ENCODE results near the gene XPO6.
A peak's percentile ranks its signal among the peaks of the same experiment; 100 is the strongest.
"Not testable (repeated sequence)": the region's sequence is repeated elsewhere in the genome, so short reads cannot be mapped to it uniquely, and the experiment has no call there.

Gene XPO6

GRCh38 chr16:28149011-28149888 lies 62.5 kb downstream of the XPO6 start:
- no peak for DNase-seq

- DNase-seq: no peak
These were observed 65.2 kb downstream of the XPO6 start for GRCh38 chr16:28146536-28146935.

DNA sequence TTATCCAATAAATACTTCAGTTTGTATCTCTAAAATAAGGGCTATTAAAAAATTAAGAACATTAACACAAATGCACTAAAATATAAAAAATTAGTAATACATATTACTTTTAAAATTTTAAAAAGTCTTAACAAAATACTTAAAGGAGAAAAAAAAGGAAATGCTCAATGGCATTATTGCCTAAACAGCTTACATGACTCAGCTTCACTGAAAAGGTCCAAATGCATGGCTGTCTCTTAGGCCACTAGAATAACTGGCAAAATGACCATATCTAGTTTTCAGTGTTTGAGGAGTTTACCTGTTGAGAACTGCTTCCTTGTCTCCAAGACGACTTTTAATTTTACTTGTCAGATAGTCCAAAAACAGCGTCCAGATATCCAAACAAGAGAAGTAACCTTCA lies 66.0 kb downstream of the XPO6 start:
- no peak for DNase-seq

DNA sequence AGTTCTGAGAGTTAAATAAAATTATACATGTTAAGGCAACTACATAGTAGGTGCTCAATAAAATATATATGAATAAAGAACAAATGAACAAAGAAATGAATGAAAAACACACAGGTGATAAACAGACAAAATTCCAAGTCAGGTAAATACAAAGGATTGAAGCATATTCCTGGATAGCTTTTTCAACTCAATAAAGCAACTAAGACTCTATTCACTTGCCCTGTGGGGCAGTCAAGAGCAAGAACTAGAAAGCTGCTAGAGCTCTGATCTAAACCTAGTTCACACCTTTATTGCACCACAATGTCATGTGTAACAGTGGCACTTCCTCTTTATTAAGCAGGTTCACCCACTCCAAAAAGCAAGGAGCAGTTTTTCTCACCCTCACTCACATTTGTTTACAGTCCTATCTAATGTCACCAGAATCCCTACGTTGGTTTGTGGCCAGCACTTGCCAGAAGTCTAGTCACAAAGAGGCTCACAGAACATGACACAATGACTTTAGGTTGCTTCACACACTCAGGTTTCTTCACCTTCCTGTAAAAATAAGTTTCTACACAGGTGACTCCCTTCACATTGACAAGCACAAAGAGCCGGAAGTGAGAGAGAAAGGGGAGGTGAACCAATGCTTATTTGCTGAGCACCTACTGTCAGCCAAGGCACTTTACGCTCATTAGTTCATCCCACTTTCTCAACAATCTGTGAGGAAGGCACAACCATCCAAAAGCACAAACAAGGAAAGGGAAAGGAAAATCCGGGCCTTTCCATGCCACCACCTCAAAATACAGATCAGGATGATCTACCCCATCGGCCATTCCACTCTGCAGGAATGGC lies 70.8 kb downstream of the XPO6 start:
- DNase-seq: peak; percentile 56

DNA sequence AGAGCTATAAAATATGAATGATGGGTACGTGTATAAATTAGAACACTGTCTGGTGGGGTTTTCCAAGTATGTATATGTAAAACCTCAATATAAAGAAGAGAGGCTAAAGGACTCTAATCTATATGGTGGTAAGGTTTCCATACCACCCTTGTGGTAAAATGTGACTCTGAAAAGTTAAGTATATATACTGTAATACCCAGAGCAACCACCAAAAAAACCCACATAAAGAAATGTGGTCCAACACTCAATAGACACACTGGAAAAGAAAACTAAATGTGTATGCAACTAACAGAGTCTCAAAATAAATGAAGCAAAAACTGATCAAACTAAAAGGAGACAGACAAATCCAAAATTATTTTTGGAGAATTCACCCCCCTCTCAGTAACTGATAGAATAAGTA lies 72.2 kb downstream of the XPO6 start:
- DNase-seq: no peak

DNA sequence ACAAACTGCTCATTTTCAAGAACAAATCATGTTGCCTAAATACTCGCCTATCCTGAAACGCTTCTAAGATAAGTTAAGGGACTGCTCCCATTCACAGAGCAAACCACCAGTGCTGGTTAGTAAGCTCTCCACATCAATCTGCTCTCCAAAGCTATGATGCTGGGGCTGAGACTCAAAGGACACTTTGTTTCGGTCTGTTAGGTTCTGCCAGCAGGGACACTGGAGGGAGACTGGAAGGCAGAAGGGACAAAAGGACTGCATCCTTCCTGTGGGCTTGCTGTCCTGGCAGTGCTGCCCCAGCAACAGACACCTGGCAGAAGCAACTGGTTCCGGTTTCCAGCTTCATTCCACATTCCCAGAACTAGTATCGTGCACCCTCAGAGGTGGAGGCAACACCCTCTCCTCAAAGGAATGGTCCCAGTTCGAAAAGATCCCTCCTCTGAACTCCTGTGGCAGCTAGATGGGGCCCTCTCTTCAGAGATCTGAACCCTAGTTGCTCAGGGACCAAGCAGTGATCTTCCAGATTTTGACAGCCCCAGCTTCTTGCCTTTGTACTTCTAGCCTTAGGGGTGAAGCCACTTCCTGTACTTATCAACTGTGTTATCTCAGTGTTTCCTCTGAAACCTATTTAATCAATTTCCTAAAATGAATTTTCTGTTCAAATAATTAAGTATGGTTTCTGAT lies 74.9 kb downstream of the XPO6 start:
- peak; percentile 21 for DNase-seq

DNA sequence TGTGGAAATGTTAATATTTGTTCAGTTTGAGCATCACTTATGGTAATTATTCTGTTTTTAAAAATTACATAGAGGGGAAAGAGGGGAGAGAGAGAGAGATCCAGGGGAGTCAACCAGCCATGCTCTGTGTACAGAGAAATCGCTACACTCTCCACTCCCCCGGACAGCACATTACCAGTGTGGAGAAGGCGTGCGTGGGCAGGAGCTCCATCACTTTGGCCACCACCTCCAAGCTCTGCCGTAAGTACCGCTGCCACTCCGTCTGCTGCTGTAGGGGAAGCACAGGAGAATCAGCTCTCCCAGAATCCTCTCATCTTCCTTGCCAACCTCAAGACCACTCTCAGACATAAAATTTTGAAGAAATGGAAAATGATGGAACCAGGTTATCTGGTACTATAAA lies 78.1 kb downstream of the XPO6 start:
- no peak for DNase-seq

GRCh38 chr16:28131743-28132393 lies 79.9 kb downstream of the XPO6 start:
- DNase-seq: no peak

- DNase-seq: no peak
These were observed 80.6 kb downstream of the XPO6 start for GRCh38 chr16:28131181-28131580.

DNA sequence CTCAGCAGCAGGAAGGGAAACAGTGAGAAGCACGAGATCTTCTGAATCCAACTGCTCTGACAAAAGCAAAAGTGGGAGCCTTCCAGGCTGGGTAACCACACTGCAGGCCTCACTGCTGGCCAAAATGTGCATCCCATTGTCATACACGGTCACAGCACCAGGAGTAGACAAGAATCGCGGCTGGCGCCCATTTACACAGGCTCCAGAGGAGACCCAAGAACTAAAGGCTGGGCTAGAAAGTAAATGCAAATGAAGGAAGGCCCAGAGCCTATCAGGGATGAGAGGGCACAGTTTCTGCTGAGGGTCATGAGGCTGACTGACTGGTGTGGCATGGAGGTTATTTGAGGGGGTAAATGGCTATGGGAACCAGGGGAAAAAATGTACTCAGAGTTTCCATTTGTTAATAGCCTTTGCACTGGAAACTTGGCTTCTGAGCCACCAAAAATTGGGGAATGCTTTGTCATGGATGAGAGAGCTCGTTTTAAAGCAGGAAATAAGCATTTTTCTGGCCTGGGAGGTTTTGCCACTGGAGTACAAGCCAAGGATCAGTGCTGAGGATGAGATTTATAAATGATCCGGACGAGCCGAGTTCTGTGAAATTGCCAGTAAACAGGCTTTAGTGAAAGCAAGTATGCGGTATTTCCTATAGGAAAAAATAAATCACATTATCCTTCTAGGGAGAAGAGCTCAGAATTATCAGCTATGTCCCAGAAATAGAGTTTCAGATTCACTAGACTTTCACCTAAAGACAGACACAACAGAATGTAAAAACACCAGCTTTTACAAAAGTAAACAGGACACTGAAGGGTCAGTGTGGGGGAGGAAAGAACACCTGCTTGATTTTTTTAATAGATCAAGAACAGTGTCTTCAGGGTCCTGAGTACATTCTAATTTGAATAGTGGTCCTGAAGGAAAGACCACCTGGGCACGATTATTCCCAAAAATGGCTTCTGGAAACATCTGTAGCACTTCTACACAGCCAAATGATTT lies 81.4 kb downstream of the XPO6 start:
- DNase-seq: no peak

DNA sequence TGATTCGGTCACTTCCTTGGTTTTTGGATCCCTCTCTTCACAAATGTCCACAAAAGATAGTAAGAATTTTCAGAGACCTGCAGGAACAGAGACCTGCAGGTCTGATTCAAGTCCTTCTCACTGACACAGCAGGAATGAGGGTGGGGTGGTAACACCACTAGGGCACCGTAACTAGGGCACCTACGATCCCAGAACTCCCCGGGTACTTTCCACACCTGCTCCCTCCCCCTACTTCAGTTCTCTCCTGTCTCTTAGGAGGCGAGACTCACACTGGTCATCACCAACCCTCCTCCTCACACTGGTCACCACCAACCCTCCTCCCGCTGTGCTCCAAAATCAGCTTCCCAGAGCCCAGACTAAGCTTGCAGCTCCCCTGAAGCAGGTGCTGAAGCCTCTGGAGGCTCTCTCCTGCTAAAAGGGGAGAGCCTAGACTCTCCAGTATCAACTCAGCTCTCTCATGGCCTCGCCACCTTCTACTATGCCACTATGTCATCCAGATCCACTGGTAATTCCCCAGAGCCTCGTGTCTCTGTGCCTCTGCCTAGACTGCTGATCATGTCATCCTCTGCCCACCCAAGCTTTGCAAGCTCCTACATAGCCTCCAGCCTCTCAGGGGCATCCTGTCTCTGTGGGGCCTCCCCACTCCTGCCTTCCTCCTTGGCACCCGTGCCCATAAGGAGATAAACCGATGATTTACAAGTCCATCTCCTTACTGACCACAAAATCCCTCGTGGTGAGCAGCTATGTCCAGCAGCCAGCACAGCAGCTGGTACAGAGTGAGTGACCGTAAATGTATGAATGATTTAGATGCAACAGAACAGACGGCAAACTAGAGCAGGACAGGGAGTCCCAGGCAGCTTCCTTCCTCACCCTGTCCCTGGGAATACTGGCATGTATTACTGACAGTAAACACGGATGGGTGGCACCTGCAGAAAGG lies 84.8 kb downstream of the XPO6 start:
- no peak for DNase-seq

DNA sequence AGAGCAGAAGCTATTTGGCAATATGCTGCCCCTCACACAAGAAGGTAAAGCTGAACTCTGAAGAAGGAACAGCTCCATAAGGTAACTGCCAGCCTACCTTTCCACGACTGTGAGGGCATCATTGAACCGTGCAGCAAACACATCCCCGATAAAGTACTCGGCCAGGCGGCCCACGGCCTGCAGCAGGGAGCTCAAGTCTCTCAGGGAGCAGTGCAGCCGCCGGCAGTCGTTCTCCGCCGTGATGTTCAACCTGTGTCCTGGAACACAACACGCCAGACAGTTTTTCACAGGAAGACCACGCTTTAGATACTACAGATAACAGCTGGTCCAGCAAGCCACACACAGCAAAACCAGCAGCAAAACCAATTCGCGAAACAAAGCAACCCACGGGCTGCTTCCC lies 86.2 kb downstream of the XPO6 start:
- DNase-seq: no peak

GRCh38 chr16:28121527-28121926 lies 90.2 kb downstream of the XPO6 start:
- DNase-seq: no peak

- DNase-seq: no peak
These were observed 91.0 kb downstream of the XPO6 start for GRCh38 chr16:28120754-28121153.

DNA sequence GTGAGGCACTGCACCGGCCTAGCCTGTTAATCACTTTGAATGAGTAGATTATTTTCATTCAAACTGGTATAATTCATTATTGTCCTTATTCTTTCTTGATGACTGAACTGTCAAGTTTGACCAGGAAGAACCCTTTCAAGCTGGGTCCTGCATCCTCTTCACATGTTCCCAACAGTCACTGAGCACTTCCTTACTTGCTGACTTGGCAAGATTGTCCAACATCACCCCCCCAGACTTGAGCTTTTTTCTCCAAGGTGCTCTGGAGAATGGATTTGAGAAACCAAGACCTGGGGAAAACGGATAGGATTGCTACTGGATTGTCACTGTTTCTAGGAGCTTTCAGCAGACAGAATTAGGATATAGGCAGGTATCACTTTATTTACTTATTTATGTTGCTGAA lies 93.1 kb downstream of the XPO6 start:
- no peak for DNase-seq

DNA sequence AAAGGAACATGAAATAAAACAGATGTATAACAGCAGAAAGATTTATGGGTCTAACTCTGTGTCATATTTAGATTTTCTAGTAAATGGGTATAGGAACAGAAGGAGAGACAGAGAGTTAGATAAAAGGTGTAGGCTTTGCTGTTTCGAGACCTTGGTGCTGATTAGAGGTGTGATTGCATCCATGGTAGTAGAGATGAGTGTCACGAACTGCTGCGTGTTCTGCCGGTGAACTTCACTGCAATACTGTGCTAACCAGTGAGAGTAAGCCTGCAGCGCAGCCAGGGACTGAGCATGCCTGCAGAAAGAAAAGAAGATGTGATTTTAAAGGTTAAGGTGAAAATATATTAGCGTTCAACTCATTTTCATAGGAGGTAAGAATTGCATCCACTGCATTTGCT lies 94.6 kb downstream of the XPO6 start:
- no peak for DNase-seq

GRCh38 chr16:28115866-28116265 lies 95.9 kb downstream of the XPO6 start:
- DNase-seq: not testable (repeated sequence)

DNA sequence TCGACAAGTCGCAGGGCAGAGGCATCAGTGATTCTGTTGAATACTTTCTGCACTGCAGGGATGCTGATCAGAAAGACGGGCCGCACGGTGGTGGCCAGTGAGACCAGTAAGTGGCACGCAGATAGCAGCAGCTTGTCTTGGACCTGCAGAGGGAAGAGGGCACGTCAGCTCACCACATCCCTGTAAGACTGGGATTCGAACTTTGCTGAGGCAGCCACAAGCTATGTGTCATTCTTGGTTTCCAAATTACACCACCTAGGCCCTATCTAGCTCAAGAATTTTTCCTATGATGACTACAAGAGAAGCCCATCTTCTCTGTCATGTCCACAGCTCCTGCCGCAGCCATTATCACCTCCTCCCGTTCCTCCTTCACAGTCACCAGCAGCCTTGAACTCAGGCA lies 98.9 kb downstream of the XPO6 start:
- DNase-seq: peak; percentile 12

DNA sequence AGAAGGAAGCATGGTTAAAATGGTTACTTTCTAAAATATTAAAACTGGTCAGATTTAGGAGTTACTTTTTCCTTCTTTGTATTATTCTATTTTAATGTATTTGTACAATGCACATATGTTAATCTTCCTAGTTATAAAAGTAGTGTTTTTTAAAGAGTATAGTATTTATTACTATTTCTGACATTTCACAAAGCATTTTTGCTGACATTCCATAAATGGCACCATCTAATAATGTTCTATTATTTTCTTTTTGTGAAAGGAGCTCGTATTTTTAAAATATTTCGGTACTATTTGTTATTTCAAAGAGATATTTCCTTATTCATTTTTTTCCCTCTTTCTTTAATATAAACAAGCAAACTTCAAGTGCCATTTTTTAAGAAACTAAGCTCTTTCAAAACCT lies 100.8 kb downstream of the XPO6 start:
- no peak for DNase-seq

- no peak for DNase-seq
These were observed 101.3 kb downstream of the XPO6 start for GRCh38 chr16:28110479-28110878.

DNA sequence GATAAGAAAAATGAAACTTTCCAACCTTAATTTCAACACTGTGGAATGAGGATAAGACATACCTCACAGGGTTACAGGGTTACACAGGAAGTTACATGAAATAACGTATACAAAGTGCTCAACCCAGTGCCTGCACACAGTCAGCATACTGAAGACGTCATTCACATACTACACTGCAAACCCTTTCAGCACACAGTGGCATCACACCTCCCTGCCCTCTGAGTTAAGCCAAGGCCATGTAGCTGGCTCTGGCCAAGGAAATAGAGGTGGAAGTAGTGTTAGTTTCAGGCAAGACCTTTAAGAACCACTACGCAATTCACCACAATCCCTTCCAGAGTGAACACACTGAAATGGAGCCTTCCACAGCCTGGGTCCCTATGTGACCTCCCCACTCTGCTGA lies 101.7 kb downstream of the XPO6 start:
- no peak for DNase-seq

All from stimulated activated CD4-positive, alpha-beta T cell treated with anti-CD3 and anti-CD28 coated beads, Interleukin-4, amount 100 ng/mL, for 24 hours (primary cell).